ENCODE results near the gene POLH. TPM values are rescaled to one million over a fixed set of nuclear protein-coding genes. Genes with fewer than 3 reads are reported as not detected.

Gene POLH
- total RNA-seq, 4 donors from 2014 or later = 5.4 to 35.1 (median 8.8) TPM

- H3K4me1 ChIP-seq = peaks cover 0 to 5% of the 10 kb centered on the region in 2 donors
- TF ChIP-seq POLR2A (IDR thresholded peaks at IDR 0.05) = no peak
- no peak for TF ChIP-seq CTCF (IDR thresholded peaks at IDR 0.05)
- no peaks in the 10 kb centered on the region for H3K27me3 ChIP-seq
- no peak overlapping the region for H3K4me3 ChIP-seq
- H3K27ac ChIP-seq = no peak overlapping the region
- no peaks in the 10 kb centered on the region for H3K36me3 ChIP-seq
- intact Hi-C loops (cut with DNase I; ENCODE audit: low total_unique reads) = no loop called here
- no peaks in the 10 kb centered on the region for H3K9me3 ChIP-seq
- no peak for DNase-seq
Measured at GRCh38 chr6:43572015-43572414, 4.0 kb upstream of the POLH start.

- Histone ChIP-seq H3K4me1 (peaks cover 0 to 6% of the 10 kb centered on the region in 2 donors), H3K36me3 (no peaks in the 10 kb centered on the region), H3K27me3 (no peaks in the 10 kb centered on the region), H3K27ac (peak overlapping the region; percentile 32 to 70), H3K4me3 (peak overlapping the region; percentile 79 to 89), H3K9me3 (no peaks in the 10 kb centered on the region)
- no peak for TF ChIP-seq CTCF (IDR thresholded peaks at IDR 0.05)
- no peak for TF ChIP-seq POLR2A (IDR thresholded peaks at IDR 0.05)
- no peak for DNase-seq
- intact Hi-C loops (cut with DNase I; ENCODE audit: low total_unique reads) = no loop called here
Measured at GRCh38 chr6:43575105-43575771, 747 bp upstream of the POLH start.

GRCh38 chr6:43578748-43579147, 2.8 kb downstream of the POLH start:
- Histone ChIP-seq H3K36me3 (no peaks in the 10 kb centered on the region), H3K27ac (no peak overlapping the region), H3K9me3 (no peaks in the 10 kb centered on the region), H3K4me3 (no peak overlapping the region), H3K27me3 (no peaks in the 10 kb centered on the region), H3K4me1 (peaks cover 0 to 6% of the 10 kb centered on the region in 2 donors)
- no peak for DNase-seq
- no peak for TF ChIP-seq CTCF (IDR thresholded peaks at IDR 0.05)
- TF ChIP-seq POLR2A (IDR thresholded peaks at IDR 0.05) = no peak
- intact Hi-C loops (cut with DNase I; ENCODE audit: low total_unique reads) = no loop called here

GRCh38 chr6:43579171-43579570, 3.2 kb downstream of the POLH start:
- Histone ChIP-seq H3K27ac (no peak overlapping the region), H3K27me3 (no peaks in the 10 kb centered on the region), H3K4me1 (peaks cover 0 to 6% of the 10 kb centered on the region in 2 donors), H3K4me3 (no peak overlapping the region), H3K9me3 (no peaks in the 10 kb centered on the region), H3K36me3 (no peaks in the 10 kb centered on the region)
- TF ChIP-seq CTCF (IDR thresholded peaks at IDR 0.05) (no peak), POLR2A (IDR thresholded peaks at IDR 0.05) (no peak)
- DNase-seq = no peak
- intact Hi-C loops (cut with DNase I; ENCODE audit: low total_unique reads) = no loop called here

GRCh38 chr6:43582911-43583310, 6.9 kb downstream of the POLH start:
- H3K27me3 ChIP-seq = no peaks in the 10 kb centered on the region
- no peak overlapping the region for H3K4me3 ChIP-seq
- H3K4me1 ChIP-seq = no peaks in the 10 kb centered on the region
- intact Hi-C loops (cut with DNase I; ENCODE audit: low total_unique reads) = no loop called here
- H3K36me3 ChIP-seq = no peaks in the 10 kb centered on the region
- no peak overlapping the region for H3K27ac ChIP-seq
- no peak for TF ChIP-seq CTCF (IDR thresholded peaks at IDR 0.05)
- no peak for DNase-seq
- H3K9me3 ChIP-seq = no peaks in the 10 kb centered on the region

Measured in uterus (tissue), 4 donors.